ENCODE results near the gene RBM8A.

RBM8A gene

DNA sequence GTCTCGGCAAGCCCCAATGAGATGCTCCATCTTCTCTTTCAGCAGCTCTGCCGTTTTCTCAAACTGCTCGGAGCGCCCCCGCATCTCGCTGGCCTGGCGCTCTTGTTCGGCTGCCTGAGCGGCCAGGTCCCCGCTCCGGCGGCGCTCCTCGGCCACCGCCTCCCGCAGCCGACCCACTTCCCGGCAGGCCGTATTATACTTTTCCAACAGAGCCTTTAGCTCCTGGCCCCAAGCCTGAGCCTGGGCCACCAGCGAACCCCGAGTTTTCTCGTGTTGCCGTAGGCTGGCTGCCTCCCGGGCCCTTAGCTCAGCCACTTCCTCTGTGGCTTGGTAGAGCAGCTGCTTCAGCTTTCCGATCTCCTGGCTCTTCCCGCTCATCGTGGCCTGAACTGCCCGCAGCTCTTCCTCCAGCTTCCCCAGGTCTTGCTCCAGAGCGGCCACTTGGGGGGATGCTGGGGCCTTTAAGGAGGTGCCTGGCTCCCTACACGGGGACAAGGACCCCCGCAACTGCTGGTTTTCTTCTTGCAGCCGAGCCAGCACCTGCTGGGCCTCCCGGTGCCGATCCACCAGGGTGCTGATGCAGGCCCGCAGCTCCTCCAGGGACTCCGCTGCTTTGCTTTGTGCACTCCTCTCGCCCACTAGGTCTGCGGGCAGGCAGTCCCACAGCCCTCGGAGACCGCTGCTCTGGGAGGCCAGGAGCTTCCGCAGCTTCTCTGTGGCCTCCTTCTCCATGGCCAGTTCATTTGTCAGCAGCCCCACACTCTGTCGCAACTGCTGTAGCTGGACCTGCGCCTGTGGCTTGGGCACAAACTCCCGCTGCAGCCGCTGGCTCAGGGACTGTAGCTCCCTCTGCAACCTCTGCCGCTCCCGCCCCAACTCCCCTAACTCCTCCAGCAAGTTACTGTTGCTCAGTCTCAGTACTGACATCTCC is 55.0 kb downstream of the RBM8A start:
- peak; percentile 64 for DNase-seq

All from islet precursor cell (in vitro differentiated cells).